Fibroblast of the aortic adventitia (primary cell): ENCODE data around the gene LSAMP. TPM values are rescaled to one million over a fixed set of nuclear protein-coding genes. Genes with fewer than 3 reads are reported as not detected.

Experiments
- DNase-seq: peaks from one replicate; pipeline ENCODE4 v3.0.0-alpha.2; 2010; ENCODE audit warnings: low read depth
- H3K4me3 ChIP-seq: 2 replicates; pipeline ENCODE4 v1.5.1; 2011; ENCODE audit warnings: low read depth, mild to moderate bottlenecking, control low read depth, low read length, moderate library complexity
- CTCF ChIP-seq: IDR thresholded peaks from 2 replicates; pipeline ENCODE4 v1.5.1; 2011; ENCODE audit warnings: mild to moderate bottlenecking, low read length, control low read depth, inconsistent platforms; ENCODE audit not compliant: insufficient read depth
- total RNA-seq: library from RNA; depleted of rRNA; stranded (reverse); fragments of >200 nt; gene quantifications from 2 replicates; pipeline ENCODE4 v1.2.3, GENCODE V29; 2012; ENCODE audit warnings: low replicate concordance

Gene LSAMP
- total RNA-seq, 1 donor: 9.8 TPM

GRCh38 chr3:116302087-116302747, 143.1 kb downstream of the LSAMP start:
- no peak for TF ChIP-seq CTCF
- H3K4me3 ChIP-seq: no peak overlapping the region
- DNase-seq: peak; percentile 73

GRCh38 chr3:116301422-116301821, 143.9 kb downstream of the LSAMP start:
- DNase-seq: peak; percentile 17
- H3K4me3 ChIP-seq: no peak overlapping the region
- TF ChIP-seq CTCF: no peak

- H3K4me3 ChIP-seq: no peak overlapping the region
- no peak for TF ChIP-seq CTCF
- DNase-seq: no peak
These were observed 145.1 kb downstream of the LSAMP start for GRCh38 chr3:116300226-116300625.

GRCh38 chr3:116299646-116300081, 145.6 kb downstream of the LSAMP start:
- DNase-seq: no peak
- no peak overlapping the region for H3K4me3 ChIP-seq
- no peak for TF ChIP-seq CTCF

- DNase-seq: no peak
- no peak for TF ChIP-seq CTCF
- H3K4me3 ChIP-seq: no peak overlapping the region
These were observed 147.1 kb downstream of the LSAMP start for GRCh38 chr3:116298151-116298550.

GRCh38 chr3:116291141-116291540, 154.1 kb downstream of the LSAMP start:
- H3K4me3 ChIP-seq: no peak overlapping the region
- no peak for DNase-seq
- no peak for TF ChIP-seq CTCF

GRCh38 chr3:116288485-116288884, 156.8 kb downstream of the LSAMP start:
- no peak overlapping the region for H3K4me3 ChIP-seq
- TF ChIP-seq CTCF: no peak
- DNase-seq: peak; percentile 13
